Activated CD8-positive, alpha-beta T cell treated with anti-CD3 and anti-CD28 coated beads for 36 hours (primary cell): ENCODE measurements around the gene PTPRCAP. TPM values are rescaled to one million over a fixed set of nuclear protein-coding genes. Genes with fewer than 3 reads are reported as not detected.

Experiments used
- ATAC-seq: fragments of 200-7000 bp; cut with Tn5 transposase; one replicate; pipeline ENCODE4 v1.10.0; 2021; ENCODE audit warnings: mild to moderate bottlenecking, moderate library complexity
- CTCF ChIA-PET: fragments of 350-600 bp; sonication (Branson Sonifier 250); formaldehyde crosslinking; loops from one replicate; lab custom pipeline; 2021; ENCODE audit warnings: antibody characterized with exemption; lab: Charles Lee
- POLR2A ChIA-PET: fragments of 350-600 bp; sonication (Branson Sonifier 250); formaldehyde crosslinking; loops from one replicate; lab custom pipeline; 2021; ENCODE audit warnings: antibody characterized with exemption; lab: Charles Lee
- DNase-seq: peaks from one replicate; pipeline ENCODE4 v3.0.0-alpha.2; 2020
- H3K27ac Mint-ChIP-seq: one replicate; pipeline ENCODE4 v1.8.0; 2021; ENCODE audit warnings: mild to moderate bottlenecking, mixed read lengths
- H3K27me3 Mint-ChIP-seq: one replicate; pipeline ENCODE4 v1.8.0; 2021; ENCODE audit warnings: mixed read lengths
- H3K36me3 Mint-ChIP-seq: one replicate; pipeline ENCODE4 v1.8.0; 2021; ENCODE audit warnings: low read depth, mixed read lengths
- H3K4me1 Mint-ChIP-seq: one replicate; pipeline ENCODE4 v1.8.0; 2021; ENCODE audit warnings: low read depth, mixed read lengths
- H3K4me3 Mint-ChIP-seq: one replicate; pipeline ENCODE4 v1.8.0; 2021; ENCODE audit warnings: mild to moderate bottlenecking, moderate library complexity, mixed read lengths
- H3K9me3 Mint-ChIP-seq: one replicate; pipeline ENCODE4 v1.8.0; 2021; ENCODE audit warnings: mixed read lengths
- intact Hi-C: fragments of 100-400 bp; cut with micrococcal nuclease; formaldehyde crosslinking; loops from one replicate; pipeline ENCODE4 v1.10.0; 2022
- total RNA-seq, 2 experiments: library from RNA; stranded (reverse); gene quantifications; one replicate each; pipeline ENCODE4 v1.2.3, GENCODE V29; 2021
- TF ChIP-seq, protein P1 (sequence below): fragments of 200-600 bp; IDR thresholded peaks from one replicate; pipeline ENCODE4 v1.8.0; 2022; ENCODE audit warnings: antibody characterized with exemption, mild to moderate bottlenecking

The PTPRCAP gene
- total RNA-seq, 2 experiments from 2014 or later = 107 to 114 TPM

DNA sequence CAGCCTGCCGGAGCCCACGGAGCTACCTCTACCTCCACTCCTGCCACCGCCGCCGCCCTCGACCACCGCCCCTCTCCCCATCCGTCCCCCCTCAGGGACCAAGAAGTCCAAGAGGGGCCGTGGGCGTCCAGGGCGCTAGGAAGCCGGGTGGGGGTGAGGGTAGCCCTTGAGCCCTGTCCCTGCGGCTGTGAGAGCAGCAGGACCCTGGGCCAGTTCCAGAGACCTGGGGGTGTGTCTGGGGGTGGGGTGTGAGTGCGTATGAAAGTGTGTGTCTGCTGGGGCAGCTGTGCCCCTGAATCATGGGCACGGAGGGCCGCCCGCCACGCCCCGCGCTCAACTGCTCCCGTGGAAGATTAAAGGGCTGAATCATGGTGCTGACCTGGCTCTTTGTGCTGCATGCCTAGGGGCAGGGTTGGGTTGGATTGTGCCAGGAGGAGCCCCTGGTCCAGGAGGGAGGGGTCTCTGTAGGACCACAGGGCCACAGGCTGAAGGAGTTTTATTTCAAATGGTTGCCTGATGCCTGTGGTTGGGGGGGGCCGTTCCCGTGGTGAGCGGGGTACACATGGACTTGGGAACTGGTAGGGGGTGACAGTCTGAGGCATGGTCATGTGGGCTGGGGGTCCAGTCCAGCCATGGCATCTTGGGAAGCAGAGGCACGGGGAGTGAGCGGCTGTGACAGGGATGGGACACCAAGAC is 2.3 kb downstream of the PTPRCAP start:
- Mint-ChIP-seq H3K4me1 (peaks cover 49% of the 10 kb centered on the region), H3K9me3 (no peaks in the 10 kb centered on the region), H3K36me3 (peaks cover 68% of the 10 kb centered on the region), H3K4me3 (peak overlapping the region; percentile 87), H3K27me3 (no peaks in the 10 kb centered on the region), H3K27ac (peak overlapping the region; percentile 93)
- POLR2A ChIA-PET = interaction anchor here (0.6 to 10.8 kb wide), 7 partner anchors 15 to 50 kb away, joined by 3 to 178 read pairs (median 52); partner anchors contain the start of genes PPP1CA, TBC1D10C and TMEM134
- TF ChIP-seq, protein P1, sequence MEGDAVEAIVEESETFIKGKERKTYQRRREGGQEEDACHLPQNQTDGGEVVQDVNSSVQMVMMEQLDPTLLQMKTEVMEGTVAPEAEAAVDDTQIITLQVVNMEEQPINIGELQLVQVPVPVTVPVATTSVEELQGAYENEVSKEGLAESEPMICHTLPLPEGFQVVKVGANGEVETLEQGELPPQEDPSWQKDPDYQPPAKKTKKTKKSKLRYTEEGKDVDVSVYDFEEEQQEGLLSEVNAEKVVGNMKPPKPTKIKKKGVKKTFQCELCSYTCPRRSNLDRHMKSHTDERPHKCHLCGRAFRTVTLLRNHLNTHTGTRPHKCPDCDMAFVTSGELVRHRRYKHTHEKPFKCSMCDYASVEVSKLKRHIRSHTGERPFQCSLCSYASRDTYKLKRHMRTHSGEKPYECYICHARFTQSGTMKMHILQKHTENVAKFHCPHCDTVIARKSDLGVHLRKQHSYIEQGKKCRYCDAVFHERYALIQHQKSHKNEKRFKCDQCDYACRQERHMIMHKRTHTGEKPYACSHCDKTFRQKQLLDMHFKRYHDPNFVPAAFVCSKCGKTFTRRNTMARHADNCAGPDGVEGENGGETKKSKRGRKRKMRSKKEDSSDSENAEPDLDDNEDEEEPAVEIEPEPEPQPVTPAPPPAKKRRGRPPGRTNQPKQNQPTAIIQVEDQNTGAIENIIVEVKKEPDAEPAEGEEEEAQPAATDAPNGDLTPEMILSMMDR = no peak
- CTCF ChIA-PET = interaction anchor here (1.0 kb wide), 1 partner anchor 12 kb away, joined by 3 read pairs; no protein-coding TSS in a partner anchor
- intact Hi-C loops = loop anchor here (5.0 kb wide), 2 partner anchors 47 to 72 kb away; partner anchors contain the start of genes AIP, CDK2AP2 and PITPNM1
- peak; percentile 73 for DNase-seq
- no peak for ATAC-seq

DNA sequence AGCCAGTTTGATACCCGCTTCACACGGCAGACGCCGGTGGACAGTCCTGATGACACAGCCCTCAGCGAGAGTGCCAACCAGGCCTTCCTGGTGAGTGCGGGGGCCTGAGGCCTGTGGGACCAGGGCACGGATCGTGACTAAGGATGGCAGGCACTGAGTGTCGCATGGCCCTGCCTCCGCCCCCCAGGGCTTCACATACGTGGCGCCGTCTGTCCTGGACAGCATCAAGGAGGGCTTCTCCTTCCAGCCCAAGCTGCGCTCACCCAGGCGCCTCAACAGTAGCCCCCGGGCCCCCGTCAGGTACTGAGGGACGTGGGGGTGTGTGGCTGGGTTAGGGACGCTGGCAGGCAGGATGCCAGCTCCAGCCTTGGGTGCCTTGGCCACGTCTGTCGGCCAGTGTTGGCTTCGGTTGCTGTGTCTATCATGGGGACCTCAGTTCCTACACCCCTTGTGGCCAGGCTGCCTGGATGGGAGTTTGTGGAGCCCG is 3.0 kb downstream of the PTPRCAP start:
- CTCF ChIA-PET = interaction anchor here (1.0 kb wide), 1 partner anchor 11 kb away, joined by 3 read pairs; no protein-coding TSS in a partner anchor
- H3K27ac Mint-ChIP-seq = peak overlapping the region; percentile 86
- DNase-seq (peak; percentile 68), ATAC-seq (peak; percentile 10)
- POLR2A ChIA-PET = interaction anchor here (0.6 to 10.8 kb wide), 7 partner anchors 14 to 50 kb away, joined by 3 to 178 read pairs (median 52); partner anchors contain the start of genes PPP1CA, TBC1D10C and TMEM134
- H3K4me1 Mint-ChIP-seq = peaks cover 44% of the 10 kb centered on the region
- H3K9me3 Mint-ChIP-seq = no peaks in the 10 kb centered on the region
- H3K36me3 Mint-ChIP-seq = peaks cover 61% of the 10 kb centered on the region
- no peaks in the 10 kb centered on the region for H3K27me3 Mint-ChIP-seq
- peak overlapping the region; percentile 87 for H3K4me3 Mint-ChIP-seq
- intact Hi-C loops = no loop called here
- TF ChIP-seq, protein P1 = no peak

- Mint-ChIP-seq H3K9me3 (no peaks in the 10 kb centered on the region), H3K27me3 (no peaks in the 10 kb centered on the region), H3K4me1 (peaks cover 39% of the 10 kb centered on the region), H3K36me3 (peaks cover 54% of the 10 kb centered on the region), H3K27ac (peak overlapping the region; percentile 86), H3K4me3 (peak overlapping the region; percentile 87)
- TF ChIP-seq, protein P1 = no peak
- intact Hi-C loops = no loop called here
- ChIA-PET POLR2A (interaction anchor here (2.4 to 10.8 kb wide), 6 partner anchors 13 to 51 kb away, joined by 7 to 178 read pairs (median 68); partner anchors contain the start of genes PPP1CA, TBC1D10C and TMEM134), CTCF (interaction anchor here (1.0 kb wide), 1 partner anchor 10 kb away, joined by 3 read pairs; no protein-coding TSS in a partner anchor)
- DNase-seq (peak; percentile 57), ATAC-seq (no peak)
Measured at GRCh38 chr11:67433536-67434394, 3.7 kb downstream of the PTPRCAP start.

DNA sequence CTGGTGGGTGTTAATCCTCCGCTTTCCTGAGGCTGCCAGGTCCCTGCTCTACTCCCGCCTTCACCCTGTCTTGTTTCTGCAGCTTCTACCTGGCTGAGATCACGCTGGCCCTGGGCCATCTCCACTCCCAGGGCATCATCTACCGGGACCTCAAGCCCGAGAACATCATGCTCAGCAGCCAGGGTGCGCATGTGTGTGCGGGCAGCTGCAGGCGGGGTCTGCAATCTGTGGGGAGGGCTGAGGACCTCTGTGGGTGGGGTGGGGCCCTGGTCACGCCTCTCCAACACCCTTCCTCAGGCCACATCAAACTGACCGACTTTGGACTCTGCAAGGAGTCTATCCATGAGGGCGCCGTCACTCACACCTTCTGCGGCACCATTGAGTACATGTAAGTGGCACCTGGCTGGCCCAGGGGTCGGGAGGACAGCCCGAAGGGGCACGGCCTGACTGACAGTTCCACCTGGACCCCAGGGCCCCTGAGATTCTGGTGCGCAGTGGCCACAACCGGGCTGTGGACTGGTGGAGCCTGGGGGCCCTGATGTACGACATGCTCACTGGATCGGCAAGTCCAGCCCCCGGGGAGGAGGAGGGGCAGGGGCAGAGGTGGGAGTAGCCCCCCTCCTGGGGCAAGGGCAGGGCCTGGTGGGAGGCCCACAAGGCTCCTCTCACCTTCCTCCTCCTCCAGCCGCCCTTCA is 4.7 kb downstream of the PTPRCAP start:
- intact Hi-C loops = no loop called here
- Mint-ChIP-seq H3K27ac (peak overlapping the region; percentile 86), H3K27me3 (no peaks in the 10 kb centered on the region), H3K9me3 (no peaks in the 10 kb centered on the region), H3K36me3 (peaks cover 46% of the 10 kb centered on the region), H3K4me1 (peaks cover 40% of the 10 kb centered on the region), H3K4me3 (no peak overlapping the region)
- POLR2A ChIA-PET = interaction anchor here (0.7 to 10.8 kb wide), 8 partner anchors 12 to 52 kb away, joined by 3 to 178 read pairs (median 32); partner anchors contain the start of genes PPP1CA, RAD9A, TBC1D10C and TMEM134
- DNase-seq = peak; percentile 13
- ATAC-seq = no peak
- TF ChIP-seq, protein P1 = no peak
- CTCF ChIA-PET = no interaction called here
